PFSK-1 (cell line): ENCODE results near the gene OXNAD1.

ENCODE experiments used
- FOXP2 ChIP-seq: optimal IDR thresholded peaks from 2 replicates; pipeline ENCODE3; 2011; ENCODE audit warnings: borderline replicate concordance, control low read depth, inconsistent platforms; ENCODE audit not compliant: insufficient read depth; ENCODE audit errors: extremely low read length, extremely low read depth
- POLR2AphosphoS5 ChIP-seq: IDR thresholded peaks from 2 replicates; pipeline ENCODE4 v1.6.1; 2012; ENCODE audit warnings: low read depth, mild to moderate bottlenecking, control low read depth, low read length, moderate library complexity
- REST ChIP-seq, 2 experiments: IDR thresholded peaks; 2 replicates each; pipeline versions ENCODE4 v1.6.1 to v1.8.0; 2011 to 2012; ENCODE audit warnings: low read depth in 2 of 2, low read length in 2 of 2, control low read depth in 1 of 2, inconsistent platforms in 1 of 2, mild to moderate bottlenecking in 1 of 2, moderate library complexity in 1 of 2; ENCODE audit not compliant: insufficient read depth in 1 of 2
- SIN3A ChIP-seq: IDR thresholded peaks from 2 replicates; pipeline ENCODE4 v1.6.1; 2012; ENCODE audit warnings: mild to moderate bottlenecking, low read length, moderate library complexity, borderline replicate concordance; ENCODE audit not compliant: insufficient read depth
- TAF1 ChIP-seq: IDR thresholded peaks from 2 replicates; pipeline ENCODE4 v1.6.1; 2012; ENCODE audit warnings: low read length, control low read depth, borderline replicate concordance; ENCODE audit not compliant: insufficient read depth

GRCh38 chr3:16298891-16299290, 33.9 kb downstream of the OXNAD1 start:
- TF ChIP-seq REST (IDR thresholded peaks at IDR 0.05; ENCODE audit: insufficient read depth in 1 of 2, low read depth in 2 of 2, low read length in 2 of 2), result no peak
- no peak for TF ChIP-seq TAF1
- TF ChIP-seq POLR2AphosphoS5, result no peak
- TF ChIP-seq SIN3A, result no peak
- TF ChIP-seq FOXP2, result no peak
